NCI-H2196 treated with DMSO at 0.1 percent for 48 hours (cell line): ENCODE measurements around the gene ZNF385C.
A peak's percentile ranks its signal among the peaks of the same experiment; 100 is the strongest.

Experiments used
- DNase-seq: peaks from one replicate; lab custom pipeline; 2025; ENCODE audit not compliant: unreplicated experiment; lab: John Stamatoyannopoulos, UW

Gene ZNF385C

DNA sequence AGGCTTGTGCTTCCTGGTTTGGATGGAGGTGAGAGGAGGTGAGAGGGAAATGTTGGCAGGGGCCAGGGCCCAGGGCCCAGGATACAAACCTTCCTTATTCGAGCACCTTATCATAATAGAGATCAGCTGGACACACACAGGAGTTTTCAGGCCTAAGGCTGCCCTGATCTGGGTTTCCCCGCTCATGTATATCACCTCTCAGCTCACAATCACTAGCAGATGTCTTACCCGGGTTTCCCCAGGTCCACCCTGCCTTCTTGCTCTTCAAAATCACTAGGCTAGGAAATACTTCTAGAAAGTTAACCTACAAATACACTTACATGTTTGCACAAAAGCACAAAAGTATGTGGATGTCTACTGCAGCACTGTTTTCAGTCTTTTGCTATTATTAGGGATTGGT, 28.6 kb upstream of the ZNF385C start:
- DNase-seq, result no peak

DNA sequence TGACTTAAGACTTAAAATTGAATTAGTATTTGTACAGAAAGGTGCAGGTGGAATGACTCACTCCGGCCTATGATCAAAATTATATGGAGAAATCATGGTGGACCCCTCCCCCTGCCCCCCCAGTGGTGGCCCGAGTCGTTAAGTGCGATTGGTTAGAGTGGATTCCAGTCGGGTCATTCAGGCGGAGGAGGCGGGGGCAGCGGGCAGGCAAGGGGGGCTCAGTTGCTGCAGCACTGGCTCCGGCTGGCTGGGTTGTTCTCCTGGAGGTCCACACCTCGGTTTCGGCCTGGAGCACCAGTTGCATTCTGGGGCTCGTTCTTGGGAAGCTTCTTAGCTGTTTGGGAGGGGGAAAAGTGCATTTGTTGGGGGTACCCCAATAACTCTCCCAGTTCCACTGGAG, 27.3 kb upstream of the ZNF385C start:
- DNase-seq, result no peak

DNA sequence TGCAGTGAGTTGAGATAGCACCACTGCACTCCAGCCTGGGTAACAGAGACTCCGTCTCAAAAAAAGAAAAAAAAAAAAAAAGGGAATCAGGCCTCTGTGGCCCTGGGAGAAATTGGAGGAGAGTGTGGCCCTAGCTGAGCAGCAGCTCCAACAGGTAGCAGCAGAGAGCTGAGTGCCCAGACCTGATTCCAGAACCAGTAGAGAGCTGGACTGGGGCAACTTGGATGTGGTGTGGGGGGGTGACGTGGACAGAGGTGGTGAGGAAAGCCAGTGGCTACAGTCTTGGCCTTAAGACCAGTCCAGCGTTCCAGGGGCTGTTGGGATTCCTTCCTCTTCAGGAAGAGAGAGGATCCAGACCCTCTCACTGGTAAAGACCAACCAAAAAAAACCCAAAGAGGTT, 26.0 kb upstream of the ZNF385C start:
- no peak for DNase-seq

DNA sequence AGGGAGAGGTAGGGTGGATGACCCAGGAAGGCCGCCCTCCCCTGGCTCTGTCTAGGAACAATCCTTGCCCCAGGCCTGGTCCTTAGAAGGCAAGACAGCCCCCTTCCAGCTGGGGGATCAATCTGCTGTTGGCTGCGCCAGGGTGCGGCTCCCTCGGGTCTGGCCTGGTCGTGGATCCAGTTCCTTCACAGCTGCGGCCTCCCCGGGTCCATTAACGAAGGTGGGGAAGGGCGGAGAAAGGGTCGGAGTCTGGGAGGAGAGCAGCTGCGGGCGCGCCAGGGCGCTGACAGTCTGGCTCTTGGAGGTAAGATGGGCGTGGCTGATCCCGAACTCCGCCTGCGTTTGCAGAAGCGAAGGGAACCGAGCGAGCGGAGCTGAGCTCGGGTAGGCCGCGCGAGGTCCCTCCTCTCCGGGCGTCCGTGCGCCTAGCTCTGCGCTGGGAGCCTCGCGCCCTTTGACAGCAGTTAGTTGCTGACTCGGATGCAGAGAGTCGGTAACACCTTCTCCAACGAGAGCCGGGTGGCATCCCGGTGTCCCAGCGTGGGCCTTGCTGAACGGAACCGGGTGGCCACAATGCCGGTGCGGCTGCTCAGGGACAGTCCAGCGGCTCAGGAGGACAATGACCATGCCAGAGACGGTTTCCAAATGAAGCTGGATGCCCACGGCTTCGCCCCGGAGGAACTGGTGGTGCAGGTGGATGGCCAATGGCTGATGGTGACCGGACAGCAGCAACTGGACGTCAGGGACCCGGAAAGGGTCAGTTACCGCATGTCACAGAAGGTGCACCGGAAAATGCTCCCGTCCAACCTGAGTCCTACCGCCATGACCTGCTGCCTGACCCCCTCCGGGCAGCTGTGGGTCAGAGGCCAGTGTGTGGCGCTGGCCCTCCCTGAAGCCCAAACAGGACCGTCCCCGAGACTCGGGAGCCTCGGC, 24.4 kb upstream of the ZNF385C start, which contains the start of gene HSPB9:
Gene HSPB9, plus strand, starts transcription at position 434 of the 933 bp plus-strand sequence. Its CDS starts 47 bp downstream, at position 481.
- no peak for DNase-seq

DNA sequence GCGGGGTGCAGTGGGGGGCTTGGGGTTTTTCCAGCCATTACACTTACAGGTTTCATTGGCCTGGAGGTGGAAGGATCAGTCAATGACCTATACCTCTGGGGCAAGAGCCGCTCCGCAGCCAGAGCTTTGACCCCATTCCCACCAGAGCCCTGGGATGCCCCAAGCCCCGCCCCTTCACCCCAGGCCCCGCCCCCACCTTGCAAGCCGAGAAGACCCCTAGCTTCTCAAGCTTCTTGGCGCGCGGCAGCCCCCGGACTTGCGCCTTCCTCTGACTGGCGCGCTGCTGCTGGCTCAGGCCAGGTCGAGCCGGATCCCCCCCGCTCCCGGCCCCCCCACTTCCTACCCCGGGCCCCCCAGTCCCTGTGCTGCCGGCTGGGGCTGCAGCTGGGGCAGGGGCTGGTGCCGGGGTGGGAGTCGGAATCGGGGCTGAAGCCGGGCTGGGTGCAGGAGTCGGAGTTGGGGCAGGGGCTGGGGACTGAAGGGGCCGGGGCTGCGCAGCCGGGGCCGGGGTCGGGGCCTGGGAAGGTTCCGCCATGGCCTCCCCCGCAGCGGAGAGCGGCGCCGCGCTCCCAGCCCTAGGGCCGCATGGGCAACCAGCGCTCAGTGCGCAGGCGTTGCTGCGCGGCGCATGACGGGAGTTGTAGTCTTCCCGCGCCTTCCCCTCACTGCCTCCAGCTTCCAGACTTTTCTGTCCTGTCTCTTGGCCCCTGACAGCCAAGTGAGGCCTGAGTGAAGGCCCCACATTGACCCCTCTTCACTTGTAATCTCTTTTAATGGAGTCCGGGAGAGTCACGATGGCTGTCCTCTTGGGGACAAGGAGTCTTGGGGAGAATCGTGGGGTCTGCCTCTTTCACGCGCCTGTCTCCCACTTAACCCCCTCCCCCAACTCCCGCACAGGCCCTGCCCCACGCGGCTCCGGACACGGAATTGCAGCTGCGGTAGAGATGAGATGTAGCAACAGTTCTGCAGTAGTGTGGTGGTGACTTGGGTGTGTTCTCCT, 22.8 kb upstream of the ZNF385C start, which contains the start of gene KAT2A:
Gene KAT2A, minus strand, starts transcription at position 598 of the 1,000 bp plus-strand sequence. Its CDS starts 63 bp downstream, at position 535.
- no peak for DNase-seq

DNA sequence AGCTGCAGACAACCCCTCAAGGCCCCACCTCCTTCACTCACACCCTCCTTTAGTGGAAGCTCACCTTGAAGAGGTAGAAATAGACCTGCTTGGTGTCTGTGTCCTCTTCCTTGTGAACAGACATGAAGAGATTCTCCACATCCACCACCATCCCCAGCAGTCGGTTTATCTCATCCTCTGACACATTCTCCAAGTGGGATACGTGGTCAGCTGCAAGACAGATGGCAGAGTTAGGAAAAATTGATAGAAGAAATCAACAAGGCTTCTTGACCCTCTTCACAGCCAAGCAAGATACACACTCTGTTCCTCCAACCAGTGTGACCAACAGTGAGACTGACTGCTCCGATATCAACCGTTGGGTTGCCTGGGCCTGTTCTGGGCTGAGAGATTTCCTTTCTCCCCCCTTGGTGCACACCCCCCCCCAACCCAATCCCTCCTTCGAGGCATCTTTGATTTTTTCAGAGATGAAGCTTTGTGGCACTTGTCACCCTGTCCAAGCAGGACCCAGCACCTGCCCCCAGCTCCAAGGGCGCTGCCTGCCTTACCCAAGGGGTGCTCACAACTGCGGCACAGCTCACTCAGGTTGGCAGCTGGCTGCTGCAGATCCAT, 22.0 kb upstream of the ZNF385C start:
- no peak for DNase-seq

DNA sequence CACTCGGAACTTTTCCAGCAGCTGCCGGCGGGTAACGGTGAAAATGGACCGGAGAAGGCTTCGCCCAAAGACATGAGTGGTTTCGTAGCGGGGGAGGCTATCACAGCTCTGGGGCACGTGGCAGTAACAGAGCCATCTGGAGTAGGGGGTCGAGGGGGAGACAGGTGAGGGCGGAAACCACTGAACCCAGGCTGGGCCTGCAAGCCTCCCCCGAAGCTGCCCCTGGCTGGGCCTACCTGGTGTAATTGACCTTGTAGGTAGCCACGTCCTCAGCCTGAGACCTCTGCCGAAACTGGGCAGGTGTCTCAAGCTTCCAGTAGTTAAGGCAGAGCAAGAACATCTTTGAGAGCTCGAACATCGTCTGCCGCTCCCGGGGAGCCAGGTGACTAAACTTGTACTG, 21.0 kb upstream of the ZNF385C start:
- DNase-seq, result no peak

DNA sequence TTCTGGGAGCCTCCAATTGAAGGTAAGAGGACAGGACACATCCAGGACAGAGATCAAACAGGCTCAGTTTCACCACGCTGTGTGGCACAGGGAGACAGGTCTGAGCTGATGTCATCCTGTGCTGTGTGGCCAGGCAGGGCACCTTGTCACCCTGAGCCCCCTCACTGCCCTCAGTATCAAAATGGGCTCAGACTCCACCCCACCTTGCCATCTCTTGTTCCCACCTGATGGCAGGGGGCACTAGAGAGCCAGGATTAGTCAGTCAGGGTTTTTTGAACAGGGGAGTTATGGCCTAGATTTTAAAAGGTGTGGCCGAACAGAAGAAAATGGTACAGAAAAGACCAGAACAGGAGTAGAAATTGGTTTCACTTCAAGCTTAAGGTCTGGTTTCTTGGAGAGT, 20.3 kb upstream of the ZNF385C start:
- DNase-seq, result no peak

DNA sequence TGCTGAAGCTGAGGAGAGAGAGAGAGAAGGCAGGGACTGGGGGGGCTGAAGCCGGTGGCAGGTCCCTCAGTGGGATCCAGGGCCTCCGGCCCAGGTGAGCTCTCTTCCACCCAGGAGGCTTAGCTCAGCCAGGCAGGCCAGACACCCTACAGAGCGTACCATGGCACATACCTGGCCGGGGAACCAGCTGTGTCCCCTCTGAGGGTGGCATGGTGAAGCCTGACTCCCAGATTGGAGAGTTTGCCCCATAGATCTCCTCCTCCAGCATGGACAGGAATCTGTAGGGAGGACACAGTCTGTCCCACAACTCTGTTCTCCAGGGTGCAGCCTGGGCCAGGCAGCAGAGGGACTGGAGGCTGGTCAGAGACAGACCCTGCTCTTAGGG, 19.8 kb upstream of the ZNF385C start:
- no peak for DNase-seq

DNA sequence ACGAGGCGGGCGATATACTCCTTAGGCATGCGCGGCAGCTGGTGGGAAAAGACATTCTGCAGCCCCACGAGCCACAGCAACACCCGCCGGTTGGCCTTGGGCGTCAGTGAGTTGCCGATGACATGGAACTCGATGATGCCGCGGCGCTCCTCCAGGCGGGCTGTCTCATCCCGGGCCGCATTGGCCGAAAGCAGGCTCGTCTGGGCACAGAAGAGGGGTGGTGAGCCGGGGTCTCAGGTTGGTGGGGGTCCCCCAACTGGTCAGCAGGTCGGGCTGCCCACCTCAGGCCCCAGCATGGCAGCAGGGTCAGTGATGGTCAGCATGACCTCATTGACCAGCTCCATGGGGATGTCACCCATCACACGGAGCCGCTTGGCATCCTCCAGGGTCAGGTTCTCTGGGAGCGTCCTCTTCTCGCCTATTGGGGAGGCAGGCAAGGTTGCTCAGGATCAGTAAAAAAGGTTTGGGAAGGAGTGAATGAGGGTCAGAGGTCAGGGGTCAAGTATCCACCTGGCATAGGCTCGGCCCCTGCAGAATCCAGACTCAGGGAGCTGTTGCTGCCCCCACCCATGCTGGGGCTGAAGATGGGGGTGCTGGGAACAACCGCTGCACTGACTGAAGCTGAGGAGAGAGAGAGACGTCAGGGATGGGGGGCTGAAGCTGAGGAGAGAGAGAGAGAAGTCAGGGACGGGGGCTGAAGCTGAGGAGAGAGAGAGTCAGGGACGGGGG, 19.3 kb upstream of the ZNF385C start:
- no peak for DNase-seq

DNA sequence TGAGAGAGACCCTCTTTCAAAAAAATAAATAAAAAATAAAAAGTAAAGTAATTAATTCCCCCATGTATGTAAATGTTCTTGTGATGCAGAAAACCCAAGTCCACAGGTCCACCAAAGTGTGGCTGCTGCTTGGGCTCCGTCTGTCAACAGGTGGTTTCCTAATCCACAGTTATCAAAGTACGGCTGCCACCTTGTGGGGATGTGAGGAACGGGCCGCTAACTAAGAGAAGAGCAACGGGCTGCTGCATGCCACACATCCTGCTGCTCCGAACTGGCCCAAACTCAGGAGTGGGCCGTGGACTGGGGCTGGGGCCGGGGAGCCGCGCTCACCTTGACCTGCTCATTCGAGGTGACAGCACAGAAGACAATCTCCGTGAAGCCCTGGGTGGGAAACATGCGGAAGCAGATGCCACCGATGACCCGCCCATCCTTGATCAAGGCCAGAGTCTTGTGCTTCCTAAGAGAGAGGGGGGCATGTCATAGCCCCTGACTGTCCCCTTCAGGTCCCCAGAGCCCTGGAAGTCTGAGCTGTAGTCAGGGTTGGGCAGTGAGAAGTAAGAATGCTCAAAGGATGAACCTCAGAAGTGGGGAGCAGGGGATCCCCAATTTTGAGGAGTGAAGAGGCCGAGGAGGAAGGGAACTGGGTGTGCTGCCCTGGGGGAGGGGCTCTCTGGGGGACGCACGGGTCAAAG, 18.6 kb upstream of the ZNF385C start:
- DNase-seq, result peak; percentile 43

DNA sequence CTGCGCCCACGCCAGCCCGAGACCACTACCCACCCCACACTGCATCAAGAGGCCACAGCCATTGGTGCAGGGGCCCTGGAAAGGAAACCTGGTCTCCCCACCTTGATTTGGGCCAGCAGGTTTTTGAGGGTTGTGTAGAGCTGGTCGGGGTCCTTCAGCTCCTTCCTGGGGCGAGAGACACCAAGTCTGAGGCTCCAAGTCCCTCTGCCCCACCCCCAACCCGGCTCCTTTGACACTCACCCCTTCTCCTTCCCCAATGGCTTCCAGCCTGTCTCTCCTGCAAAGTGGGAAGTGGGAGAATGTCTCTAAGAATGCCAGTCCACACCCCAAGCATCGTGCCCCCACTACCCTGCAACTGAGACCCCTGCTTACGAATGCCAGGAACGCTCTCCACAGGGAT, 15.8 kb upstream of the ZNF385C start:
- DNase-seq, result no peak

DNA sequence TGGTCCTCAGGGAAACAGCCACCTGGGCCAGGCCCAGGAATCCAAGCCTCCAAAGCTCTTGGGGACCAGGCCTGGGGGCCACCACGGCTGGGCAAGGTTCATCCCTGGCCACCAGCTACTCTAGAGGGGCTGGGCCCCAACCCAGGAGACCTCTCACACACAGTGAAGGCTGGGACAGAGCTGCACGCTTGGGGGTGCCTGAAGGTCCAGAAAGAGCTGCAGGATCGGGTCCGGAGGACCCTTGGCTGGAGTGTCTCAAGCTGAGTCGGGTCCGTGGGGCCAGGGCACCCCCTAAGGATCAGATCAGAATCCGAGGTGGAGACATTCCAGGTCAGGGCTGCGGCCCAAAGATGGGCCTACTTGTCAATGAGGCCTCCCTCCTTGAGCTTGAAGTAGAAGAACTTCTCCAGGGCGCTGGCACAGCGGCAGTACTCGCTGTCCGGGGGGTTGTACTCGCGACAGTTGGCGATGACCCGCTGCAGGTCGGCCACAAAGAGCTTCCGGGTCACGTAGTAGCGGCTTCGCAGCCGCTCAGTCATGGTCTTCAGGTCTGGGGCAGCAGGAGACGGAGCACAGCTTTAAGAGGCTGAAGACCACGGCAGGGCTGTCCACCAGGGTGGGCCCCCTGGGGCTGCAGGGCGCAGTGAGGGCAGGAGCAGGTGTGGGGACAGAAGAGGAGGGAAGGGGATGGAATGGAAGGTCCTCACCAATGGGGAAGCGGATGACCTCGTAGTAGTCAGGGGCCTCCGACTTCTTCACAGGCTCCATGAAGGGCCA, 15.2 kb upstream of the ZNF385C start:
- DNase-seq, result no peak

DNA sequence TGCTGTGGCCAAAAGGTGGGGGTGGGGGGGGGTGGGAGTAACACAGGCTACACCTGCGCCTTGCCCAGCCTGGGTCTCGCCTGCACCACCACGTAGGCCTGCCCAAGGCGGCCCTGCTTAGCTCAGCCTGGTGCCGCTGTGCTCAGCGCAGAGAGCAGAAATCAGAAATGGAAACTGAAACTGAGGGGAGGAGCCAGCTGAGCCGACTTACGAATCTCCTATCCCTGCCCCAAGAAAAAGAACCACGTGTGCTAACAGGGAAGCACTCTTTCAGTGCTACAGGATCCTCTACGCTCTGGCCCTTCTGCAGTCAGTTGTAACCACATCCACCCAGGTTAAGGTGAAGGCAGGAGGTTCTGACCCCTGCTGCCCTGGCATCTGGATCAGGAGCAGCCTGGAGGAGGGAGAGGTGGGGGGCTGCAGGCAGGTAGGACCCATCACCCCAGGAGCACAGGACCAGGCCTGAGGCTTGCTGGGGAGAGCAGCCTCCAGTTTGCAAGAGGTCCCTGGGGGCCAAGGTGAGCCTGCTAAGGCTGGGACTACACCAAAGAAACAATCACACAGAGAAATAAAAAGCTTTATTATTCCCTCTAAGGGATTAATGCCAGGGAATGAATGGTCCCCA, 14.4 kb upstream of the ZNF385C start, which contains the start of gene DHX58:
Gene DHX58, minus strand, starts transcription at position 163 of the 625 bp plus-strand sequence. CDS start 822 bp downstream, outside the sequence.
- DNase-seq, result peak; percentile 67

DNA sequence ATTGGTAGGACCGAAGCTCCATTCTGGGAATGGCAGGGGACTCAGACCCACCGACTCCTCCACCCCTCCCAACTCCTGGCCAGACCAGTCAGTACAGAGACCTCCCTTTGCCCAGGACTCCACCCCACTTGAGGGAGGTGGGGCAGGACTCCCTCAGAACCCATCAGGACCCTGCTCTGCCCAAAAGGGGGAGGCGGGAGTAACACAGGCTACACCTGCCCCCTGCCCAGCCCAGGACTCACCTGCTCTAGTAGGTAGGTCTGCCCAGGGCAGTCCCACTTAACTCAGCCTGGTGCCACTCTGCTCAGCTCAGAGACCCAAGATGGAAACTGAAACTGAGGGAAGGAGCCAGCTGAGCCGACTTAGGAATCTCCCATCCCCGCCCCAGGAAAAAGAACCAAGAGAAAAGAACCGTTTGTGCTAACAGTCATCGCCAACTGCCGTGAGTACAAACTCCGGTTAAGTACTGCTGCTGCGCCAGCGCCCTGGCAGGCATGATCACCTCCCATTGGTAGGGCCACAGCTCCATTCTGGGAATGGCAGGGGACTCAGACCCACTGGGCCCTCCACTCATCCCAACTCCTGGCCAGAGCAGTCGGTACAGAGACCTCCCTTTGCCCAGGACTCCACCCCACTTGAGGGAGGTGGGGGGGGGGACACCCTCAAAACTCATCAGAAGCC, 13.7 kb upstream of the ZNF385C start:
- DNase-seq, result no peak

DNA sequence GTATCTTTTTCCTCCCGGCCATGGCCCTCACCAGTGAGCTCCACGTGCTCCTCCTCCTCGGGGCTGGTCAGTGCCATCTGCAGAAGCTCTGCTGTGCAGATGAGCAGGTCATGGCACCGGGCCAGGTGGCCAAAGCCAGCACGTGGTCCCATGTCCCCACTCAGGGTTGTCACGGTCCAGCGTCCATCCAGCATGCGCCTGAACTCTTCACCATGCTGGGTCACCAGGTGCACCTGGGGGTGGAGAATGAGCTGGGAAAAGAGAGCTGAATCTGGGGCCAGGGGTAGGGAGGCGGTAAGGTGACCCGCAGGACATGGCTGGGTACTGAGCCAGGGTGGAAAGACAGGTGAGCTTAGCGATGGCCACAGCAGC, 13.0 kb upstream of the ZNF385C start:
- no peak for DNase-seq

DNA sequence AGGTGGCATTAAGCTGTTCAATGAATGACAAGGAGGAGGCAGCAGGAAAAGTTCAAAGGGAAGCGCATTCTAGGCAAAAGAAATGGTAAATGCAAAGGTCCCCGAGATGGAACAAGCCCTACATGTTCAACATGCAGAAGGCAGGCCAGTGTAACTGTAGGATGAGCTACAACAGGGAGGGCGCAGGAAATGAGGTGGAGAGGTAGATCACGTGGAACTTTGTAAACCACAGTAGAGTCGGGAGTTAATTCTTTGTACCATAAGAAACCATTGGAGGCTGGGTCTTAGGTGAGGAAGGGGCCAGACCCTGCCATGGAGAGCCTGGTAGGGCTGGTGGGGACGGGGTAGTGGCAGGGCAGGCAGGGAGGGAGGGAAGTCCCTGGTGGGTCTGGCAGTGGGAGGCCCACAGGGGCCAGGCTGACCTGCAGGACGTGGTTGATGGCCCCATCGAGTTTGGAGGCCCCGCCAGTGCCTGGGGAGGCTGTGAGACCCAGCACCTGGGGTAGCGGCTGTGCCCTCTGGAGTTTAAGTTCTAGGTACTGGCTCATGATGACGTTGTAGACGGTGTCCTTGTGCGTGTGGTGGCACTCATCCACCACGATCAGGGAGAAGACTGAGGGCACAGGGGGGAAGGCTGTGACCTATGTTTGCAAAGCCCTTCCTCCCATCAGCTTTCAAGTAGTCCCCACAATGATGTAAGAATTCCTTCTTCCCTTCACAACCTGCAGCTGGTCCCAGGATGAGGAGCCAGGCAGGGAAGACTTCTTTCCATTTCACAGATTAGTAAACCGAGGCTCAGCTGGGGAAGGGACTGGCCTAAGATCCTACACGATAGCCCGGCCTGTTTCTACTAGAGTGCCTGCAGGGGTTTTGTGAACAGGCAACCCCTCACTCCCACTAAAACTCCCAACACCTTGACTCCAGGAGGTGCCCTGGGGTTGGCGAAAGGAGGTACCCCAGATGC, 12.3 kb upstream of the ZNF385C start:
- no peak for DNase-seq
